ENCODE results near the gene RBM20. TPM values are rescaled to one million over a fixed set of nuclear protein-coding genes. Genes with fewer than 3 reads are reported as not detected.

Gene RBM20
- total RNA-seq, 1 donor from 2014 or later: 101 TPM

DNA sequence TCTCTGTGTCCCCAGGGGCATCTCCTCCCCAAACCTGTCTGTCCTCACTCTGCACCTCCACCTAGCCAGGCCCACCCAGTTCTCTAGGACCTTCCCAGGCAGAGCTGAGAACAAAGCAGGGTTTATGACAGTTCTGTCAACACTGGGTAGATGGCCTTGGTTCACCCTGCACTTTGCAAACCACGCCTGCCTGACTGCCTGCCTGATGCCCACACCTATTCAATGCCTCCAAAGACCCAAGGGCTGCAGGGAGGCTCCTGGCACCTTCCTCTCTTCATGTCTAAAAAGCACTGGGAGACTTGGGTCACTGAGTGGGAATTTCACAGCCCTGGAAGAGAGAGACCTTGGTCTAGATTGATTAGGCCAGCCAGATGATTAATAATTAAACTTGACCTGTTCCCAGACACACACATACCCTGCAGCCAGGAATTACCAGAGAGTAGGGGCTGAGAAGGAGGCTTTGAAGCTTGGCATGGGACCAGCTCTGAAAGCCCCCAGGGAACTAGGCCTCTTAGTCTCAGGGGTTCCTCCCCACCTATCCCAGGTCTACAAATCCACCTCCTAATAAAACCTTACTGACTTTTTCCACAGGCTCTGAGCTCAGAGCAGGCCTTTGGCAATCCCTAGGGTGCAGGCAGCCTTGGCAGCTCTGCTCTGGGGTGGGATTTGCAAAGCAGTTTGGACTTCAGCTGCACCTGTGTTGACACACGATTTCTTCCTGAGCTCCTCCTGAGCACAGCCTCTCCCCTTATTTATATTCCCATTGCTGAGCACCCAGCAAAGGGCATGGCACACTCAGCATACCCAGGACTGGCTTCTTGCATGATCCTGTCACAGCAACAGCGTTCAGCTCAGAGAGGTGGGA is 201.9 kb downstream of the RBM20 start:
- intact Hi-C loops (cut with micrococcal nuclease): no loop called here
- no peaks in the 10 kb centered on the region for H3K27me3 ChIP-seq (ENCODE audit: low read depth)
- H3K9me3 ChIP-seq (replicated peaks): no peaks in the 10 kb centered on the region
- TF ChIP-seq, protein P1, sequence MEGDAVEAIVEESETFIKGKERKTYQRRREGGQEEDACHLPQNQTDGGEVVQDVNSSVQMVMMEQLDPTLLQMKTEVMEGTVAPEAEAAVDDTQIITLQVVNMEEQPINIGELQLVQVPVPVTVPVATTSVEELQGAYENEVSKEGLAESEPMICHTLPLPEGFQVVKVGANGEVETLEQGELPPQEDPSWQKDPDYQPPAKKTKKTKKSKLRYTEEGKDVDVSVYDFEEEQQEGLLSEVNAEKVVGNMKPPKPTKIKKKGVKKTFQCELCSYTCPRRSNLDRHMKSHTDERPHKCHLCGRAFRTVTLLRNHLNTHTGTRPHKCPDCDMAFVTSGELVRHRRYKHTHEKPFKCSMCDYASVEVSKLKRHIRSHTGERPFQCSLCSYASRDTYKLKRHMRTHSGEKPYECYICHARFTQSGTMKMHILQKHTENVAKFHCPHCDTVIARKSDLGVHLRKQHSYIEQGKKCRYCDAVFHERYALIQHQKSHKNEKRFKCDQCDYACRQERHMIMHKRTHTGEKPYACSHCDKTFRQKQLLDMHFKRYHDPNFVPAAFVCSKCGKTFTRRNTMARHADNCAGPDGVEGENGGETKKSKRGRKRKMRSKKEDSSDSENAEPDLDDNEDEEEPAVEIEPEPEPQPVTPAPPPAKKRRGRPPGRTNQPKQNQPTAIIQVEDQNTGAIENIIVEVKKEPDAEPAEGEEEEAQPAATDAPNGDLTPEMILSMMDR (IDR thresholded peaks at IDR 0.05; ENCODE audit: borderline replicate concordance): no peak
- no peaks in the 10 kb centered on the region for H3K36me3 ChIP-seq
- H3K4me3 ChIP-seq: no peak overlapping the region
- H3K4me1 ChIP-seq: peaks cover 17% of the 10 kb centered on the region
- DNase-seq: no peak
- no peak overlapping the region for H3K27ac ChIP-seq (replicated peaks)

DNA sequence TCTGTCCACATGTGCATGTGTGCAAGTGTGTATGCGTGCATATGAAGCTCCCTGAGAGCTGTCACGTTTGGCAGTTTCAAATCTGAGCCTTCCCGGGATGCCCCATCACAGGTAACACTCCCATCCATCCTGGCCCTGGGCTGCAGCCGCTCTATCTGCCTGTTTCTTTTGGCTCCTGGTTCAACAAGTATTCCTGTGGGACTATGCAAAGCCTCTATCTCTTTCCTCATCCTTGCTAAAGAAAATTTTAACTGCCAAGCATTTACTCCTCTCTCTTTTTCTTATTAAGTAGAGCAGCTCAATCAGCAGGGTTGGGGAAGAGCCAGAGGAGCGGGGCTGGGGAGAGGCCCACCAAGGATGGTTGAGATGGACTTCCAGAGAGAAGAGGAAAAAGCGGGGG is 203.2 kb downstream of the RBM20 start:
- TF ChIP-seq, protein P1 (IDR thresholded peaks at IDR 0.05; ENCODE audit: borderline replicate concordance): no peak
- Histone ChIP-seq H3K27me3 (ENCODE audit: low read depth) (no peaks in the 10 kb centered on the region), H3K27ac (replicated peaks) (no peak overlapping the region), H3K36me3 (no peaks in the 10 kb centered on the region), H3K9me3 (replicated peaks) (no peaks in the 10 kb centered on the region), H3K4me3 (no peak overlapping the region), H3K4me1 (peaks cover 16% of the 10 kb centered on the region)
- intact Hi-C loops (cut with micrococcal nuclease): no loop called here
- no peak for DNase-seq

DNA sequence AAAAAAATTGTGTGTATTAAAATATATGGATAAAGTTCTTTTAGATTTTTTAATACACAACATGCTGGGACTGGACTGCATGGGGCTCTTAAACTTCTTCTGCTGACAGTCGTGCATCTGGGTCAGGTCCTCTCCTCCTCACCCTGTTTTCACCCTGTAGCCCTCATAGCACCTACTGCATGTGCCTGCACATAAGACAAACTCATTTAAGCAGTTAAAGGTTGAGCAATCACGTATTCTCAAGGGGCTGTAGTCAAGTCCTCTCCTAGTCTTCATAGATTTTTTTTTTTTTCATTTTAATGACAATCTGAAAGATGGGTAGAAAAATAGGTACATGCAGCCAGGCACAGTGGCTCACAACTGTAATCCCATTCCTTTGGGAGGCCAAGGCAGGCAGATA is 204.0 kb downstream of the RBM20 start:
- Histone ChIP-seq H3K9me3 (replicated peaks) (no peaks in the 10 kb centered on the region), H3K36me3 (no peaks in the 10 kb centered on the region), H3K4me1 (peaks cover 13% of the 10 kb centered on the region), H3K4me3 (no peak overlapping the region), H3K27me3 (ENCODE audit: low read depth) (no peaks in the 10 kb centered on the region), H3K27ac (replicated peaks) (no peak overlapping the region)
- intact Hi-C loops (cut with micrococcal nuclease): no loop called here
- TF ChIP-seq, protein P1 (IDR thresholded peaks at IDR 0.05; ENCODE audit: borderline replicate concordance): no peak
- DNase-seq: no peak

DNA sequence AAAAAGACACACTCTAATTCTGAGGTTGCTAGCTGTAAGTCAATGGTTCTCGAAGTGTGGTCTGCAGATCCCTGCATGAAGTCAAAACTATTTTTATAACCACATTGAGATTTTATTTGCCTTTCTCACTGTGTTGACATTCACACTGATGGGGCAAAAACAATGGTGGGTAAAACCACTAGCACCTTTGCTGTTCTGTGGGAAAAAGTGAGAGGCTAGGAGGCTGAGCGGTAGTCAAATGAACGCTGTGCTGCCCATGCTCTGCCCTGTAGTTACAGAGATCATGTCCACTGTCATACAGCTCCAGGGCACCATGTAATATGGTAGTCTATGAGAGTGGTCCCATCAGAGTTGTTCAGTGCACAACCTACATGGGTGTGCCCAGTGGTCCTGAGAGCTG is 206.0 kb downstream of the RBM20 start:
- no peak overlapping the region for H3K4me3 ChIP-seq
- H3K36me3 ChIP-seq: no peaks in the 10 kb centered on the region
- no peaks in the 10 kb centered on the region for H3K27me3 ChIP-seq (ENCODE audit: low read depth)
- no peak overlapping the region for H3K27ac ChIP-seq (replicated peaks)
- TF ChIP-seq, protein P1 (IDR thresholded peaks at IDR 0.05; ENCODE audit: borderline replicate concordance): no peak
- no peaks in the 10 kb centered on the region for H3K9me3 ChIP-seq (replicated peaks)
- intact Hi-C loops (cut with micrococcal nuclease): no loop called here
- DNase-seq: no peak
- H3K4me1 ChIP-seq: peaks cover 7% of the 10 kb centered on the region

DNA sequence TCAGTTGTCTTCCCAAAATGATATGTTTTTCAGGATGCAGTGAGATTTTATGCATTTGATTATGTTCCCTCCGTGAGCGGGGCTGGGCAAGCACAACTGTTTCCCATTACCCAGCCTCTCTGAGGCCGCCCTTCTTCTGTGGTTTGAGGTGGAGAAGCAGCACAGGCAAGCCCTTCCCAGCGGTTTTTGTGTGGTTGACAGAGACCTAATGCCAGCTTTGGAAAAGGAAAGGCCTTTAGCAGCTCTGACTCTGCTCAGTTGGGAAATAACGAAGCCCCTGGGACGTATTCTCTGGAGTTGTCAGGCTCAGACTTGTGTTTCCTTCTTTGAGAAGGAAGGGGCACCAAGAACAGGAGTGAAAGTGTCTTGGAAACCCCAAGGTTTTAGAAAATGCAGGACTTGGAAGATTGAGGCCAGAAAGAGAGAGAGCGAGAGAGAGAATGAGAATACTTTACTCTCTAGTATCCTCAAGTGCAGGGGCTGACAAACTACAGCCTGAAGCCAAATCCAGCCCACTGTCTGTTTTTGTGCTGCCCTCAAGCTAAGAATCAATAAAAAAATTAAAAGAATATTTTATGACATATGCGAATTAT is 207.0 kb downstream of the RBM20 start:
- TF ChIP-seq, protein P1 (IDR thresholded peaks at IDR 0.05; ENCODE audit: borderline replicate concordance): no peak

More for the DNA sequence above, 207.0 kb downstream of the RBM20 start:
- intact Hi-C loops (cut with micrococcal nuclease): no loop called here
- Histone ChIP-seq H3K36me3 (no peaks in the 10 kb centered on the region), H3K9me3 (replicated peaks) (no peaks in the 10 kb centered on the region), H3K27ac (replicated peaks) (no peak overlapping the region), H3K4me1 (peaks cover 7% of the 10 kb centered on the region), H3K27me3 (ENCODE audit: low read depth) (no peaks in the 10 kb centered on the region), H3K4me3 (no peak overlapping the region)
- DNase-seq: no peak

Data from left ventricle myocardium inferior (tissue), 1 donor.